Measurements from ENCODE around the gene TMEM178B.

TMEM178B gene

DNA sequence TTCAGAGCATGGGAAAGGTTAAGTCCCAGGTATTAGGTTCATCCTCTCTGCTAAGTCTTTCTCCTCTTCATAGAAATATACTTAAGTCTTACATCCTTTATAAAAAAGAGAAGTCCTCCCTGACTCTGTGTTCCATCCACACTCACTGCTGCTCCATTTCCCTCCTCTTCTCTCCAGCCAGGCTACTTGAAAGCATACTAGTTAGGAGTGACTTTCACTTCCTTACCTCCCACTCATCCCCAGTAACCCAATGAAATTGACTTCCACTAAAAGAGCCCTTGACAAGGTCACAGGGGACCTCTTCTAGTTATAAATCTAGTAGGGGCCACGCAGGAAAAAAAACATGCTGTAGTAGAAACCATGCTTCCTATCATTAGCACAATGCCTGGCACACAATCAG is 344.2 kb downstream of the TMEM178B start:
- no peak for DNase-seq (ENCODE audit: low read depth)
- TF ChIP-seq, protein P1, sequence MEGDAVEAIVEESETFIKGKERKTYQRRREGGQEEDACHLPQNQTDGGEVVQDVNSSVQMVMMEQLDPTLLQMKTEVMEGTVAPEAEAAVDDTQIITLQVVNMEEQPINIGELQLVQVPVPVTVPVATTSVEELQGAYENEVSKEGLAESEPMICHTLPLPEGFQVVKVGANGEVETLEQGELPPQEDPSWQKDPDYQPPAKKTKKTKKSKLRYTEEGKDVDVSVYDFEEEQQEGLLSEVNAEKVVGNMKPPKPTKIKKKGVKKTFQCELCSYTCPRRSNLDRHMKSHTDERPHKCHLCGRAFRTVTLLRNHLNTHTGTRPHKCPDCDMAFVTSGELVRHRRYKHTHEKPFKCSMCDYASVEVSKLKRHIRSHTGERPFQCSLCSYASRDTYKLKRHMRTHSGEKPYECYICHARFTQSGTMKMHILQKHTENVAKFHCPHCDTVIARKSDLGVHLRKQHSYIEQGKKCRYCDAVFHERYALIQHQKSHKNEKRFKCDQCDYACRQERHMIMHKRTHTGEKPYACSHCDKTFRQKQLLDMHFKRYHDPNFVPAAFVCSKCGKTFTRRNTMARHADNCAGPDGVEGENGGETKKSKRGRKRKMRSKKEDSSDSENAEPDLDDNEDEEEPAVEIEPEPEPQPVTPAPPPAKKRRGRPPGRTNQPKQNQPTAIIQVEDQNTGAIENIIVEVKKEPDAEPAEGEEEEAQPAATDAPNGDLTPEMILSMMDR (conservative IDR thresholded peaks at IDR 0.05; ENCODE audit: control insufficient read depth, insufficient read depth, low read depth, low read length) = no peak
- no peak overlapping the region for H3K4me3 ChIP-seq (ENCODE audit: control insufficient read depth, low read depth, low read length)

DNA sequence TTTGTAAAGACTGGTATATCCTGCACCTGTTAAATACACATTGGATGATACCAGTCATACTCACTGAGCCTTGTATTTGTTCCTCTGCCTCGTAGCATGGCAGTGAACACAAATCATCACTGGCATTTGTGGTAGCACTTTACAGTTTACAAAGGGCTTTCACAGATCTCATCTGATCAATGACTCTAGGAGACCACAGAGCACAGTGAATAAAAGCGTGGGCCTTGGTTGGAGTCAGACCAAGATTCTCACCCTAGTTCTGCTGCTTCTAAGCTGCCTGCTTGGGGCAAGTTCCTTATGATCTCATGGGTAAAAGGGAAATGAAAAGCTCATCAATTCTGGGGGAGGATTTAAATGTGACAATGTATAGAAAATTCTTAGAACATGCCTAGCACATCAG is 347.4 kb downstream of the TMEM178B start:
- TF ChIP-seq, protein P1 (conservative IDR thresholded peaks at IDR 0.05; ENCODE audit: control insufficient read depth, insufficient read depth, low read depth, low read length) = no peak
- DNase-seq (ENCODE audit: low read depth) = no peak
- no peak overlapping the region for H3K4me3 ChIP-seq (ENCODE audit: control insufficient read depth, low read depth, low read length)

DNA sequence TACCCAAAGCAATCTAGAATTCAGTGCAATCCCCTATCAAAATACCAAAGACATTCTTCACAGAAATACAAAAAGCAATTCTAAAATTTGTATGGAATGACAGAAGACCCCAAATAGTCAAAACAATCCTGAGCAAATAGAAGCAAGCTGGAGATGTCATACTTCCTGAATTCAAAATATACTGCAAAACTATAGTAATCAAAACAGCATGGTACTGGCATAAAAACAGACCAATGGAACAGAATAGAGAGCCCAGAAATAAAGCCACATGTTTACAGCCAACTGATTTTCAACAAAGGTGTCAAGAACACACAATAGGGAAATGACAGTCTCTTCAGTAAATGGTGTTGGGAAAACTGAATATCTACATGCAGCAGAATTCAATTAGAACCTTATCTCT is 353.3 kb downstream of the TMEM178B start:
- H3K4me3 ChIP-seq (ENCODE audit: control insufficient read depth, low read depth, low read length) = no peak overlapping the region
- TF ChIP-seq, protein P1 (conservative IDR thresholded peaks at IDR 0.05; ENCODE audit: control insufficient read depth, insufficient read depth, low read depth, low read length) = no peak
- no peak for DNase-seq (ENCODE audit: low read depth)

DNA sequence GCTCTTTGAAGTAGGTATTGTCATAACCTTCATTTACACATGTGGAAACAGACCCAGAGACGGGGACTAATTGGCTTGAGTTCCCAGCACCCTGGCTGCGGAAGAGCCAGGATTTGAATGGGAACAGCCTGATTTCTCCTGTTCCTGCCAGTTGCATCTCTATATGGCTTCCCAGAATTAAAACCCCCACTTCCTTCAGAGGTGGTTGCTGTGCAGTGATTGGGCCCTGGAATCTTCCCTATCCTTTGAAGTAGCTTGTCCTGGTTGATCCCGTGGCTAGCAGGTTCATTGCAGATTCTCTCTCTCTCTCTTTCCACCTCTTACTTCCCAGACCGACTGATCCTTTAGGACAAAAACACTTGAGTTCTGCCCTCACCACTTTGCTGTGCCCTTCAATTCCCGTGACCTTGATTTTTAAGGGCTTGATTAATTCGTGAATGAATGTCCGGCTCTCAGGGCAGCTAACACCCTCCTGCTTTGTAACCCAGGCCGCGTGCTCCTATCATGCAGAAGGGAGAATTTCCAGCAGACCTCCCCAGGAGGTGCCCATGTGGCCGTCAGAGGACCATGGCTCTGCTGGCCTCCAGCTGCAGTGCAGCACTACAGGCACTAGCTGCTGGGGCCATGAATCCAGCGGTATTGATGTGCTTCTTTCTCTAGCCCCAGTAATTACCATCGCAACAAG is 356.7 kb downstream of the TMEM178B start:
- no peak for DNase-seq (ENCODE audit: low read depth)
- TF ChIP-seq, protein P1 (conservative IDR thresholded peaks at IDR 0.05; ENCODE audit: control insufficient read depth, insufficient read depth, low read depth, low read length) = no peak

DNA sequence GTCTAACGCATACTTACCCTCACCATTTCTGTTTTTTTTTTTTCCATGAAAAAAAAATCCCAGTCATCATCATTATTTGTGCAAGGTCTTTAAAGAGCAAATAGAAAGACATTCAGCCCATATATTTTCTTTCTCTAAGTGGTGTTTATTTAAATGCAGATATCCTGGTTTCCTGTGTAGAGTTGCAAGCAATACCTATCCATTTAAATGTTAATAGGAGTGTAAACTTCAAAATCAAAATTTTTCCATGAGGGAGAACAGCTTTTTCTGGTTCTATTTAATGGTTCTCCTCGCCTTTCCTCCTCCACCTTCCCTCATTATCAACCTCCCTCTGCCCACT is 357.2 kb downstream of the TMEM178B start:
- TF ChIP-seq, protein P1 (conservative IDR thresholded peaks at IDR 0.05; ENCODE audit: control insufficient read depth, insufficient read depth, low read depth, low read length) = no peak
- DNase-seq (ENCODE audit: low read depth) = no peak
- H3K4me3 ChIP-seq (ENCODE audit: control insufficient read depth, low read depth, low read length) = no peak overlapping the region

More for the DNA sequence above, 356.7 kb downstream of the TMEM178B start:
- no peak overlapping the region for H3K4me3 ChIP-seq (ENCODE audit: control insufficient read depth, low read depth, low read length)

DNA sequence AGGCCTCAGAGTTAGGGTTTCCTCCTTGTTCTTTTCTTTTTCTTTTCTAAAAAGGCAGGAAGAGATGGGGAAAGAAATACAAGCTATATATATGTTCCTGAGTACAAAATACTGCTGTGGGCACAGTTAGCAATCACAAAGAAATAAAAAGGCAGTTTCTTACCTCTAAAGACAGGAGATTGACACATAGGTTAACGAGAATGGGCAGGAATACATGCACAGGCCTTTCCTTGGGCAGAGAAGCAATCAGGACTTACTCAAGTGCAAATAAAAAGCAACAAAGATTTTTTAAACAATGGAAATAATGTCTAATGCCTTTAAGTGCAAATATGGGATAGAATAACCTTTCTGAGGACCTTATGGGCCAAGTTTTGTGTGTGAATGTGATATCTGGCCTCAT is 357.8 kb downstream of the TMEM178B start:
- TF ChIP-seq, protein P1 (conservative IDR thresholded peaks at IDR 0.05; ENCODE audit: control insufficient read depth, insufficient read depth, low read depth, low read length) = no peak
- H3K4me3 ChIP-seq (ENCODE audit: control insufficient read depth, low read depth, low read length) = no peak overlapping the region
- no peak for DNase-seq (ENCODE audit: low read depth)

DNA sequence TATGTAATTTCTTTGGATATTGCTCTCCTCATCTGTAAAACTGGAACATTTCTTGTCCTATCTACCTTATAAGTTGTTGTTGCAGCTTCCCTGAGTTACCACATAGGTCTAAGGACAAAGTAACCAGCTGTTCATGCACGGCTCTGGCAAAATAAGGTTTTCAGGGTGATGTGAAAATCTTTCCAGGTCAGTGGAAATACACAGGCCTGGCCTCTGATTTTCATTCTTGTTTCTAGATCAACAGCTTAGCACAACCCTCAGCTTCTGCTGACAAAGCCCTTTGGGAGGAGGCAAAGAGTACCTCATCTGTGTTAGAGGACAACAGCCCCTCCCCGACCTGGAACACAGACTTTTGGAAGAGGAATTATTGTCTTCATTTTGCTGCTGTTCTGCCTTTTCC is 359.8 kb downstream of the TMEM178B start:
- H3K4me3 ChIP-seq (ENCODE audit: control insufficient read depth, low read depth, low read length) = no peak overlapping the region
- TF ChIP-seq, protein P1 (conservative IDR thresholded peaks at IDR 0.05; ENCODE audit: control insufficient read depth, insufficient read depth, low read depth, low read length) = no peak
- DNase-seq (ENCODE audit: low read depth) = no peak
